WTC11 (cell line): ENCODE data around the gene CAPN1. TPM values are rescaled to one million over a fixed set of nuclear protein-coding genes. Genes with fewer than 3 reads are reported as not detected.

ENCODE experiments used
- ATAC-seq: fragments of 200-7000 bp; cut with Tn5 transposase; 2 replicates; pipeline ENCODE4 v1.10.0; 2021; ENCODE audit warnings: mild to moderate bottlenecking, moderate library complexity
- CTCF ChIA-PET: fragments of 300-600 bp; sonication (Branson Sonifier 250); formaldehyde crosslinking; loops from one replicate; lab custom pipeline; 2021; ENCODE audit warnings: antibody characterized with exemption; lab: Charles Lee
- POLR2A ChIA-PET: fragments of 350-600 bp; sonication (Branson Sonifier 250); formaldehyde crosslinking; loops from one replicate; lab custom pipeline; 2021; ENCODE audit warnings: antibody characterized with exemption; lab: Charles Lee
- DNase-seq: peaks from one replicate; pipeline ENCODE4 v3.0.0; 2021; ENCODE audit warnings: low spot score
- H3K27ac Mint-ChIP-seq: 2 replicates; pipeline ENCODE4 v1.8.0; 2021; ENCODE audit warnings: mixed read lengths
- H3K27me3 Mint-ChIP-seq: 2 replicates; pipeline ENCODE4 v1.8.0; 2021; ENCODE audit warnings: low read depth, mild to moderate bottlenecking, moderate library complexity, mixed read lengths
- H3K36me3 Mint-ChIP-seq: 2 replicates; pipeline ENCODE4 v1.8.0; 2021; ENCODE audit warnings: mixed read lengths
- H3K4me1 Mint-ChIP-seq: 2 replicates; pipeline ENCODE4 v1.8.0; 2022; ENCODE audit warnings: mixed read lengths
- H3K4me3 Mint-ChIP-seq: 2 replicates; pipeline ENCODE4 v1.8.0; 2021; ENCODE audit warnings: mild to moderate bottlenecking, moderate library complexity, mixed read lengths
- H3K9me3 Mint-ChIP-seq: 2 replicates; pipeline ENCODE4 v1.8.0; 2021; ENCODE audit warnings: mixed read lengths
- ATF6 ChIP-seq: sonication (generic); formaldehyde crosslinking; IDR thresholded peaks from 2 replicates; pipeline ENCODE4 v1.8.1; 2023; ENCODE audit warnings: mild to moderate bottlenecking, missing genetic modification reagents
- CREB1 ChIP-seq: sonication (generic); formaldehyde crosslinking; IDR thresholded peaks from 2 replicates; pipeline ENCODE4 v1.8.0; 2023; ENCODE audit warnings: mild to moderate bottlenecking, missing genetic modification reagents
- ELF4 ChIP-seq: sonication (generic); formaldehyde crosslinking; IDR thresholded peaks from 2 replicates; pipeline ENCODE4 v1.8.1; 2022; ENCODE audit warnings: low read depth, mild to moderate bottlenecking, moderate library complexity, missing genetic modification reagents
- EMX1 ChIP-seq: fragments of 250-450 bp; sonication (Bioruptor Pico); IDR thresholded peaks from 2 replicates; pipeline ENCODE4 v1.8.0; 2021; ENCODE audit warnings: mild to moderate bottlenecking
- FOXK1 ChIP-seq: sonication (generic); formaldehyde crosslinking; IDR thresholded peaks from 2 replicates; pipeline ENCODE4 v1.8.0; 2022; ENCODE audit warnings: mild to moderate bottlenecking, moderate library complexity, missing genetic modification reagents
- GABPB1 ChIP-seq: sonication (generic); formaldehyde crosslinking; IDR thresholded peaks from 2 replicates; pipeline ENCODE4 v1.8.1; 2023; ENCODE audit warnings: mild to moderate bottlenecking, missing genetic modification reagents
- IRF1 ChIP-seq: sonication (generic); formaldehyde crosslinking; IDR thresholded peaks from 2 replicates; pipeline ENCODE4 v1.8.0; 2023; ENCODE audit warnings: missing genetic modification reagents
- NFATC4 ChIP-seq: fragments of 250-450 bp; sonication (Bioruptor Pico); IDR thresholded peaks from 2 replicates; pipeline ENCODE4 v1.9.0; 2021; ENCODE audit warnings: mild to moderate bottlenecking
- PREB ChIP-seq: sonication (generic); formaldehyde crosslinking; IDR thresholded peaks from 2 replicates; pipeline ENCODE4 v1.8.1; 2022; ENCODE audit warnings: mild to moderate bottlenecking, missing genetic modification reagents, moderate library complexity, borderline replicate concordance
- RELA ChIP-seq: sonication (generic); formaldehyde crosslinking; IDR thresholded peaks from 2 replicates; pipeline ENCODE4 v1.8.1; 2022; ENCODE audit warnings: missing genetic modification reagents, mild to moderate bottlenecking, borderline replicate concordance
- SMAD3 ChIP-seq: sonication (generic); formaldehyde crosslinking; IDR thresholded peaks from 2 replicates; pipeline ENCODE4 v1.8.0; 2022; ENCODE audit warnings: missing genetic modification reagents, mild to moderate bottlenecking, borderline replicate concordance
- SOX15 ChIP-seq: fragments of 250-450 bp; sonication (Bioruptor Pico); IDR thresholded peaks from 2 replicates; pipeline ENCODE4 v1.9.0; 2021; ENCODE audit warnings: mild to moderate bottlenecking
- SP1 ChIP-seq: sonication (generic); formaldehyde crosslinking; conservative IDR thresholded peaks from 2 replicates; pipeline ENCODE4 v1.8.1; 2022; ENCODE audit warnings: missing genetic modification reagents
- TEAD1 ChIP-seq: sonication (generic); formaldehyde crosslinking; IDR thresholded peaks from 2 replicates; pipeline ENCODE4 v1.8.0; 2022; ENCODE audit warnings: mild to moderate bottlenecking, missing genetic modification reagents
- TEAD4 ChIP-seq: sonication (generic); formaldehyde crosslinking; IDR thresholded peaks from 2 replicates; pipeline ENCODE4 v1.8.0; 2022; ENCODE audit warnings: mild to moderate bottlenecking, missing genetic modification reagents
- USF1 ChIP-seq: sonication (generic); formaldehyde crosslinking; IDR thresholded peaks from 2 replicates; pipeline ENCODE4 v1.8.0; 2022; ENCODE audit warnings: mild to moderate bottlenecking, missing genetic modification reagents
- ZMAT4 ChIP-seq: fragments of 250-450 bp; sonication (Bioruptor Pico); IDR thresholded peaks from 2 replicates; pipeline ENCODE4 v1.9.0; 2021; ENCODE audit warnings: mild to moderate bottlenecking
- ZNF263 ChIP-seq: sonication (generic); formaldehyde crosslinking; IDR thresholded peaks from 2 replicates; pipeline ENCODE4 v1.8.1; 2022; ENCODE audit warnings: low read depth, mild to moderate bottlenecking, moderate library complexity, missing genetic modification reagents
- ZNF671 ChIP-seq: fragments of 250-450 bp; sonication (Bioruptor Pico); IDR thresholded peaks from 2 replicates; pipeline ENCODE4 v1.8.0; 2021; ENCODE audit warnings: mild to moderate bottlenecking
- total RNA-seq: library from RNA; stranded (reverse); gene quantifications from 3 replicates; pipeline ENCODE4 v1.2.3, GENCODE V29; 2021
- TF ChIP-seq, protein P1 (sequence below): fragments of 250-450 bp; sonication (Bioruptor Pico); IDR thresholded peaks from 2 replicates; pipeline ENCODE4 v1.9.0; 2021; ENCODE audit warnings: moderate library complexity, mild to moderate bottlenecking, inconsistent platforms, borderline replicate concordance
- TF ChIP-seq, protein P2 (sequence below): sonication (generic); formaldehyde crosslinking; IDR thresholded peaks from 2 replicates; pipeline ENCODE4 v1.8.0; 2022; ENCODE audit warnings: mild to moderate bottlenecking, missing genetic modification reagents

Gene CAPN1
- total RNA-seq, 1 experiment from 2014 or later = 257 TPM

- TF ChIP-seq, protein P1, sequence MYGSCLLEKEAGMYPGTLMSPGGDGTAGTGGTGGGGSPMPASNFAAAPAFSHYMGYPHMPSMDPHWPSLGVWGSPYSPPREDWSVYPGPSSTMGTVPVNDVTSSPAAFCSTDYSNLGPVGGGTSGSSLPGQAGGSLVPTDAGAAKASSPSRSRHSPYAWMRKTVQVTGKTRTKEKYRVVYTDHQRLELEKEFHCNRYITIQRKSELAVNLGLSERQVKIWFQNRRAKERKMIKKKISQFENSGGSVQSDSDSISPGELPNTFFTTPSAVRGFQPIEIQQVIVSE = no peak
- TF ChIP-seq TEAD4 (CRISPR knock-in tag) (no peak), ZNF263 (CRISPR knock-in tag) (peak; percentile 90), ZNF671 (CRISPR knock-in tag) (no peak), GABPB1 (CRISPR knock-in tag) (0 out of 2 replicates have a peak, but pooled peaks have one; percentile 25), ZMAT4 (CRISPR knock-in tag) (no peak)
These were observed at the start of gene CAPN1 (continued) for GRCh38 chr11:65181569-65182257.

GRCh38 chr11:65132238-65132987 lies 49.3 kb upstream of the CAPN1 start:
- Mint-ChIP-seq H3K27me3 (no peaks in the 10 kb centered on the region), H3K4me1 (peaks cover 18% of the 10 kb centered on the region), H3K9me3 (no peaks in the 10 kb centered on the region), H3K27ac (0 out of 2 replicates have a peak overlapping the region, but pooled peaks have one; percentile 60), H3K36me3 (peaks cover 16% of the 10 kb centered on the region), H3K4me3 (peak overlapping the region; percentile 98)
- ChIA-PET CTCF (interaction anchor here (3.1 to 3.7 kb wide), 3 partner anchors 15 to 49 kb away, joined by 13 to 40 read pairs (median 35); partner anchors contain the start of genes CAPN1, TM7SF2 and ZNHIT2), POLR2A (interaction anchor here (1.8 kb wide), 1 partner anchor 11 kb away, joined by 7 read pairs; the partner anchor contains the start of genes FAU and MRPL49)
- TF ChIP-seq ZMAT4 (CRISPR knock-in tag) (no peak), TEAD1 (CRISPR knock-in tag) (no peak), USF1 (no peak), ATF6 (no peak)
- DNase-seq (no peak), ATAC-seq (no peak)

- peaks cover 15% of the 10 kb centered on the region for H3K36me3 Mint-ChIP-seq
- H3K4me1 Mint-ChIP-seq = peaks cover 18% of the 10 kb centered on the region
- ChIA-PET CTCF (interaction anchor here (2.4 to 3.7 kb wide), 3 partner anchors 15 to 48 kb away, joined by 18 to 40 read pairs (median 35); partner anchors contain the start of genes CAPN1, TM7SF2 and ZNHIT2), POLR2A (no interaction called here)
- H3K27me3 Mint-ChIP-seq = no peaks in the 10 kb centered on the region
- peak; percentile 46 for ATAC-seq
- H3K27ac Mint-ChIP-seq = peak overlapping the region; percentile 97
- H3K9me3 Mint-ChIP-seq = no peaks in the 10 kb centered on the region
- H3K4me3 Mint-ChIP-seq = peak overlapping the region; percentile 98
- peak; percentile 74 for DNase-seq
- TF ChIP-seq CREB1 (no peak), FOXK1 (CRISPR knock-in tag) (no peak), USF1 (no peak), RELA (CRISPR knock-in tag) (no peak), IRF1 (CRISPR knock-in tag) (no peak), ELF4 (no peak), SMAD3 (CRISPR knock-in tag) (no peak), EMX1 (CRISPR knock-in tag) (no peak), PREB (no peak), SP1 (CRISPR knock-in tag) (no peak), SOX15 (no peak), NFATC4 (CRISPR knock-in tag) (no peak)
- TF ChIP-seq, protein P2, sequence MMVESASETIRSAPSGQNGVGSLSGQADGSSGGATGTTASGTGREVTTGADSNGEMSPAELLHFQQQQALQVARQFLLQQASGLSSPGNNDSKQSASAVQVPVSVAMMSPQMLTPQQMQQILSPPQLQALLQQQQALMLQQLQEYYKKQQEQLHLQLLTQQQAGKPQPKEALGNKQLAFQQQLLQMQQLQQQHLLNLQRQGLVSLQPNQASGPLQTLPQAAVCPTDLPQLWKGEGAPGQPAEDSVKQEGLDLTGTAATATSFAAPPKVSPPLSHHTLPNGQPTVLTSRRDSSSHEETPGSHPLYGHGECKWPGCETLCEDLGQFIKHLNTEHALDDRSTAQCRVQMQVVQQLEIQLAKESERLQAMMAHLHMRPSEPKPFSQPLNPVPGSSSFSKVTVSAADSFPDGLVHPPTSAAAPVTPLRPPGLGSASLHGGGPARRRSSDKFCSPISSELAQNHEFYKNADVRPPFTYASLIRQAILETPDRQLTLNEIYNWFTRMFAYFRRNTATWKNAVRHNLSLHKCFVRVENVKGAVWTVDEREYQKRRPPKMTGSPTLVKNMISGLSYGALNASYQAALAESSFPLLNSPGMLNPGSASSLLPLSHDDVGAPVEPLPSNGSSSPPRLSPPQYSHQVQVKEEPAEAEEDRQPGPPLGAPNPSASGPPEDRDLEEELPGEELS = no peak
These were observed 48.6 kb upstream of the CAPN1 start for GRCh38 chr11:65132988-65133700.
